BJ (cell line): ENCODE data around the gene ZIC5. TPM values are rescaled to one million over a fixed set of nuclear protein-coding genes. Genes with fewer than 3 reads are reported as not detected.

Source experiments
- CTCF ChIA-PET: fragments of 350-600 bp; formaldehyde crosslinking; extraction: SDS; loops from one replicate; lab custom pipeline; 2021; ENCODE audit warnings: antibody characterized with exemption, inconsistent platforms; lab: Yijun Ruan, JAX
- POLR2A ChIA-PET: fragments of 300-600 bp; sonication (Branson Sonifier 250); formaldehyde crosslinking; extraction: SDS; loops from one replicate; lab custom pipeline; 2021; ENCODE audit warnings: antibody characterized with exemption; lab: Charles Lee
- DNase-seq: peaks from one replicate; pipeline ENCODE4 v3.0.0-alpha.2; 2011; ENCODE audit warnings: low read depth
- H3K27me3 ChIP-seq: 2 replicates; pipeline ENCODE4 v1.6.0; 2011; ENCODE audit warnings: low read length; ENCODE audit not compliant: control insufficient read depth, insufficient read depth
- H3K36me3 ChIP-seq: 2 replicates; pipeline ENCODE4 v1.5.1; 2011; ENCODE audit warnings: low read length; ENCODE audit not compliant: control insufficient read depth, insufficient read depth
- H3K4me3 ChIP-seq: 2 replicates; pipeline ENCODE4 v1.5.1; 2011; ENCODE audit warnings: low read depth, mild to moderate bottlenecking, control low read depth, low read length
- polyA plus RNA-seq: library from polyadenylated mRNA; depleted of rRNA; stranded (reverse); fragments of >200 nt; gene quantifications from 2 replicates; pipeline ENCODE4 v1.2.3, GENCODE V29; 2011
- TF ChIP-seq, protein P1 (sequence below): IDR thresholded peaks from 2 replicates; pipeline ENCODE4 v1.5.1; 2011; ENCODE audit warnings: low read depth, mild to moderate bottlenecking, control low read depth, inconsistent platforms, low read length, moderate library complexity; ENCODE audit not compliant: insufficient read depth

The ZIC5 gene
- polyA plus RNA-seq, 1 experiment: not detected

DNA sequence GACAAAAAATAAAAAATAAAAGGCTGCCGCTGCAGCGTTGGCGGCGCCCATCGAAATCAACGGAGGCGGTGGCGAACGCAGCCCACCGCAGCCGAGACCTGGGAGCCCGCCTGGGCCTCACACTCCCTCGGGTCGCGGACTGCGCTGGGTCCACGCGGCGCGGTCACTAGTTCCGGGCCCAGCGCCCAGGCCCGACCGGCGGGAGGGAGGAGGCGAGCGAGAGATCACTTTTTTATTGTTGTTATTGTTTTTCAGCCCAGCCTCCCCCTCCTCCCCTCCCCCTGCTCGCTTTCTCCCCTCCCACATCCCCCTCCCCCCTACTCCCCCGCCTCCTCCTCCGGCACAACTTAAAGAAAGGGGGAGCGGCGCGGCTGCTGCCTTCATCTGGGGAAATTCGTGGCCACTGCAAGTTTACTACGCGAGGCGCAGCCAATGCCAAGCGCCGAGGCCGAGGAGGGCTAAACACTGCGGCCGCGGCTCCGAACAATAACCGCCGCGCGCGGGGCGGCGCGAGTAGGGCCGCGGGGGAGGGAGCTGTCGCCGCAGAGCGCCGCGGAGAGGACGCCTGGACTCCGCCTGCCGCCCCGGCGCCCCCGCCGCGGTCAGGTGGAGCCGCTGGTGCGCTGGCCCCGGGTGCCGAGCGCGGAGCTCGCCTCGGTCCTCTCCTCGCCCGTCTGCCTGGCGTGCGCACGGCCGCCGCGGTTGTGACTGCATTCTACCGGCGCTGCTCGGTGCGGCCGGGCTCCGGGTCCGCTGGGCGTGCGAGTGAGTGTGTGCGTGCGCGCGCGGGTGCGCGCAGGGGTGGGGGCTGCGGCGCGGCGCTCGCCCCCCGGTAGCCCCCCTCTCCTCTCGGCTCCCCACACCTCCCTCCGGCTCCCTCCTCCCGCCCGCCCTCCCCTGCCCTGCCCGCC is 9.5 kb upstream of the ZIC5 start:
- Histone ChIP-seq H3K36me3 (no peaks in the 10 kb centered on the region), H3K4me3 (peak overlapping the region; percentile 34), H3K27me3 (peaks cover 57% of the 10 kb centered on the region)
- TF ChIP-seq, protein P1, sequence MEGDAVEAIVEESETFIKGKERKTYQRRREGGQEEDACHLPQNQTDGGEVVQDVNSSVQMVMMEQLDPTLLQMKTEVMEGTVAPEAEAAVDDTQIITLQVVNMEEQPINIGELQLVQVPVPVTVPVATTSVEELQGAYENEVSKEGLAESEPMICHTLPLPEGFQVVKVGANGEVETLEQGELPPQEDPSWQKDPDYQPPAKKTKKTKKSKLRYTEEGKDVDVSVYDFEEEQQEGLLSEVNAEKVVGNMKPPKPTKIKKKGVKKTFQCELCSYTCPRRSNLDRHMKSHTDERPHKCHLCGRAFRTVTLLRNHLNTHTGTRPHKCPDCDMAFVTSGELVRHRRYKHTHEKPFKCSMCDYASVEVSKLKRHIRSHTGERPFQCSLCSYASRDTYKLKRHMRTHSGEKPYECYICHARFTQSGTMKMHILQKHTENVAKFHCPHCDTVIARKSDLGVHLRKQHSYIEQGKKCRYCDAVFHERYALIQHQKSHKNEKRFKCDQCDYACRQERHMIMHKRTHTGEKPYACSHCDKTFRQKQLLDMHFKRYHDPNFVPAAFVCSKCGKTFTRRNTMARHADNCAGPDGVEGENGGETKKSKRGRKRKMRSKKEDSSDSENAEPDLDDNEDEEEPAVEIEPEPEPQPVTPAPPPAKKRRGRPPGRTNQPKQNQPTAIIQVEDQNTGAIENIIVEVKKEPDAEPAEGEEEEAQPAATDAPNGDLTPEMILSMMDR: no peak
- CTCF ChIA-PET: no interaction called here
- POLR2A ChIA-PET: interaction anchor here (0.6 kb wide), 1 partner anchor 98 kb away, joined by 4 read pairs; no protein-coding TSS in a partner anchor
- no peak for DNase-seq

DNA sequence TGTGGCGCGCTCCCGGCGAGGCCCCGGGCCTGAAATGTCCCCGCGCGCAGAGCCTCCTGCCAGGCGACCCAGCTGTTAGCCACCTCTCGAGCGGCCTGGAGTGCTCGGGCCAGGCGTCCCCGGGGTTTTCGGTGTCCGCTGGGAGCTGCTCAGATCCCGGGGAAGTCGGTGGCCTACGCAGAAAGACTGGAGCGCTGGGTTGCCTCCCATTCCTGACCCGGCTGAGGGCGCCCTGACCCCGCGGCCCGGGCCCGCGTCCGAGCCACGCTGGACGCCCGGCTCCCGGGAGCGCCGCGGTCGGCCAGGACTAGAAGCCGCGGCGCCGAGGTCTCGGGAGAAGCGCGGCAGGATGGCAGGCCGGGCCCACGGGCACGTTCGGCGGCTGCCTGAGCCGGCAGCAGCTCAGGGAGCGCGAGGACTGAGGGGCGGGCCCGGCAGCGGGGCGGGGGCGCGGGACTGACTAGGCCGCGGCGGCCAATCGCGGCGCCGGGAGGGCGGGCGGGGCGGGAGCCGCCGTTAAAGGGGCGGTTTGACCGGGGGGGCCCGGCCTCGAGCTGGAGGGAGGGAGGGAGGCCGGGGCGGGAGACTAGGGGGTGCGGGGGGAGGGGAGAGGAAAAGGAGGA is 8.7 kb upstream of the ZIC5 start:
- ChIA-PET POLR2A (interaction anchor here (0.6 kb wide), 1 partner anchor 98 kb away, joined by 4 read pairs; no protein-coding TSS in a partner anchor), CTCF (interaction anchor here (0.5 kb wide), 1 partner anchor 463 kb away, joined by 5 read pairs; no protein-coding TSS in a partner anchor)
- H3K27me3 ChIP-seq: peaks cover 65% of the 10 kb centered on the region

DNA sequence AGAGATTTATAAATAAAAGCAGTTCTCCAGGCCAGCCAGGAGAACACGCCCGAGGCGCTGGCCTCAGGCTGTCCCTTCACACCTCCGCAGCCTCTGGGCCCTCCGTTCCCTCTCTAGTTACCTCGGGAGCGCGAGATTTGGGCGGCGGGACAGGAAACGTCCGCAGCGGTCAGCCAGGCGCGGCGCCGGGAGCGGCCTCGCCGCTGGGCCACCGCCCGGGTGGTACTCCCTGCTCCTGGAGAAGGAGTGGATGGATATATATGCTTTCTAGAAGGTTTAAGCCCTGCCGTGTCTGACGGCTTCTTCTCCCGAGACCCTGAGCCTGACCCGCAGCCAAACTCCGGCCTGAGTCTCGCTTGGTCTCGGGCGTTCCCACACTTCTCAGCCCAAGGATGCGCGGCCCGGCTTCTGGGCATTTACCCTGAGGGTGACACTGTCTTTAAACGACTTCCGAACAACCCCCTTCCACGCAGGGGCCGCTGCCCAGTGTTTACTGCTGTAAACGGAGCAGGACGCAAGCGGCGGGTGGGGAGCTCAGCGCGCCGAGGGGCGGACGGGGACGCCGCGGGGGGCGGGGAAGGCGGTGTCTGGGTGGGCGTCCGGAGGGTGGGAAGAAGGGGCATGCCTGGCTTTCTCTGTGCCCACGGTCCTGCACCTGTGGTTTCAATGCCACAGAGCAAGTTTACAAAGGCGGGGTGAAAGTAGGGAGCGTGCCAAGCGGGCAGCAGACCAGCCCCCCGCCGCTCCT is 8.1 kb upstream of the ZIC5 start:
- TF ChIP-seq, protein P1: no peak
- ChIA-PET CTCF (interaction anchor here (0.5 kb wide), 1 partner anchor 464 kb away, joined by 5 read pairs; no protein-coding TSS in a partner anchor), POLR2A (interaction anchor here (0.6 kb wide), 1 partner anchor 12 kb away, joined by 3 read pairs; no protein-coding TSS in a partner anchor)
- peak overlapping the region; percentile 16 for H3K4me3 ChIP-seq
- no peak for DNase-seq
- H3K36me3 ChIP-seq: no peaks in the 10 kb centered on the region
- H3K27me3 ChIP-seq: peaks cover 66% of the 10 kb centered on the region

More for the DNA sequence above, 8.7 kb upstream of the ZIC5 start:
- Histone ChIP-seq H3K36me3 (no peaks in the 10 kb centered on the region), H3K4me3 (peak overlapping the region; percentile 34)
- TF ChIP-seq, protein P1: no peak
- no peak for DNase-seq

DNA sequence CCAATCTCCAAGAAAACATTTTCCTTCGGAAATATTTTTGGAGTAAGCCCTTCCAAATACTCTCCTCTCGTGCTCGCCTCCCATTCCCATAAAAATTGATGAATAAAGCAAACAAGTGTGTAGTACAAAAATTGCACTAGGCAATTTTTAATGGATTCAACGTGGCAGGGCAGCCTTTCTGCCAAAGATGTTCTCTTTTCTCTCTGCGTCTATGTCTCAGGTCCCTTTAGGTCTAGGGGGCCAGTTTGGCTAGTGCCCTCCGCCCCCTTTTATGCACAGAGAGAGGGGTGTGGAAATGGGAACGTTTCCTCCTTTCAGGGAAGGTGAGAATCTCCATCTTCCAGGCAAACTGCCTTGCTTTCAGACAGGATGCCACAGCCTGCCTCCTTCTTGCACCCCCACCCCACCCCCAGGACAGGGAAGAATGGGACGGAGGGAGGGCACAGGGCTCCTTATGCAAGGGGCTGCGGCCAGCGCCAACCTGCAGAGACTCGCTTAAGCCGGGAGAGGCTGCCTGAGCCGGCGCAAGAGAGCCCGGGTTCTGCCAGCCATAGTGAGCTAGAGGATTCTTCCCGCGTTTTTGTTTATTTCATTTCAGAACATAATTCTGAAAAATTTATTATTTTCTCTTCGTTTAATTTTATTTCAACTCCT is 7.4 kb upstream of the ZIC5 start:
- no peak for DNase-seq
- ChIA-PET CTCF (no interaction called here), POLR2A (interaction anchor here (0.6 kb wide), 1 partner anchor 13 kb away, joined by 3 read pairs; no protein-coding TSS in a partner anchor)
- Histone ChIP-seq H3K36me3 (no peaks in the 10 kb centered on the region), H3K4me3 (no peak overlapping the region), H3K27me3 (peaks cover 65% of the 10 kb centered on the region)
- TF ChIP-seq, protein P1: no peak
